COLO668 (cell line): Measurements from ENCODE around the gene WDR88.
A peak's percentile ranks its signal among the peaks of the same experiment; 100 is the strongest.
"Not testable (repeated sequence)": the region's sequence is repeated elsewhere in the genome, so short reads cannot be mapped to it uniquely, and the experiment has no call there.

Experiments used
- DNase-seq: peaks from one replicate; lab custom pipeline; 2025; ENCODE audit not compliant: unreplicated experiment; lab: John Stamatoyannopoulos, UW

The WDR88 gene

DNA sequence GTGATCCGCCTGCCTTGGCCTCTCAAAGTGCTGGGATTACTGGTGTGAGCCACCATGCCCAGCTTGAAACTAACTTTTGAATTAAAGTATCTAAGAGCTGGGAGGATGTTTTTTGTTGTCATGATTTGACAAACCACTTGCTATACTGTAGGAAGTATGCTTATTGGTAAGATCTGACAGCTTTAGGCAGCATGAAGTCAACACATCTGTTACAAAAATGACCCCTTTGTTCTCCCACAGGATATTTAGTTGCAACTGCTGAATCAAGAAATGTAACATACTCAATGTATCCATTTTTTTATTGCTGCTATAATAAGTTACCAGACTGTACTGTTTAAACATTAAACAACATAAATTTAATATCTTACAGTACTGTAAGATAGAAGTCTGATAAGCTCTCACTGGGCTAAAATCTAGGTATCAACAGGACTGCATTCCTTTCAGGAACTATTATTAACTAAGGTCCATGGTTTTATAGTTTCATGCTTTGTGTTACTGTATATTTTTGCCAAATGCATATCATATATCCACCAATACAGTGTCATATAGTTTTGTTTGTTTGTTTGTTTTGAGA lies 39.4 kb downstream of the WDR88 start:
- DNase-seq, result no peak

DNA sequence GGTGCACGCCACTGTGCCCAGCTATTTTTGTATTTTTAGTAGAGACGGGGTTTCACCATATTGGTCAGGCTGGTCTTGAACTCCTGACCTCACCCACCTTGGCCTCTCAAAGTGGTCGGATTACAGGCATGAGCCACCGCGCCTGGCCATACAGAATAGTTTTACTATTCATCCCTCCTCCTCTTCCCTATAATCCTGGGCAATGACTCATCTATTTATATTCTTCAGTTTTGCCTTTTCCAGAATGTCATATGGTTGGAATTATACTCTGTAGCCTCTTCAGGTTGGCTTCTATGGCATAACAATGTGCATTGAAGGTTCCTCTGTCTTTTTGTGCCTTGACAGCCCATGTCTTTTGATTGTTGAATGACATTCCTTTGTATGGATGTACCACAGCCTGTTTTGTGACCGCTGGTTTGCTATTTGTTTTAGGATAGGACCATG lies 40.0 kb downstream of the WDR88 start:
- DNase-seq, result no peak

DNA sequence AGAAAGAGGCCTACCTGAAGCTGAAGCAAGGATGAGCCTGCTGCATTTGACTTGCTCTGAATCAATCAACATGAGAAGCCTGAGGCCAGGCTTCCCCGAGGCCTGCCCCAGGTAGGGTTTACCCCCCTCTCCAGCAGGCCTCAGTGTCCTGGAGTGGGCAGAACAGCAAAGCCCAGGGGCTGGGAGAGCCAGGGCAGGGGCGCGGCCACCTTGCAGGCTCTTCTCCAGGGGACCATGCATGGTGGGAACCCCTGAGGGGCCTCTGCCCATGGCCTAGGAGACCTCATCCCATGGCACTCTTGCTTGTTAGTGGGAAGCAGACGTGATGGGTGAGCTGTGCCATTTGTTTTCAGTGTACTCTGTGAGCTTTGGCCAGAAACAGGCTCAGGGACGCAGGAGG lies 42.3 kb downstream of the WDR88 start:
- DNase-seq, result no peak

DNA sequence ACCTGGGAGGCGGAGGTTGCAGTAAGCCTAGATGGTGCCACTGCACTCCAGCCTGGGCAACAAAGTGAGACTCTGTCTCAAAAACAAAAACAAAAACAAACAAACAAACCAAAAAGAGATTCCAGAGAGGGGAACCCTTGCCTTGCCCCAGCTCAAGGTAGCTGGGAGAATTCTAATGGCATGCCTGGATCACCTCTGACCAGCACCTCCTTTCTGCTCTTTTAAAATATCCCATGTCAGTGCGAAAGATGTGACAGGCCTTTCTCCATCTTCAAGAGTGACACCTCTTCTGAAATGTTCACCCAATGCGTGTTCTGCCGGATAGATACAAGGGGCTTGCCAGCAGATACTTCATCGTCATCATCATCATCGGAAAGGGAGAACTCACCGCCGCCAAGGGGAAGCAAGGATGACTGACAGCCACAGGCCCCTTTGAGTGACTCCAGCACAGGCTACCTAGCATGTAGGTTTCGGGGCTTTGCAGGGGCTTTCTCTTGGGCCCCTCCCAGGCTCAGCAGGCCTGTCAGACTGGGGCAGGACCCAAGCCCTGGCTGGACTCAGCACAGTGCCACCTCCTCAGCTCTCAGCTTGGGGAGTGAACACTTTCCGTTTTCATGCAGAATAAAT lies 43.4 kb downstream of the WDR88 start:
- DNase-seq, result no peak

DNA sequence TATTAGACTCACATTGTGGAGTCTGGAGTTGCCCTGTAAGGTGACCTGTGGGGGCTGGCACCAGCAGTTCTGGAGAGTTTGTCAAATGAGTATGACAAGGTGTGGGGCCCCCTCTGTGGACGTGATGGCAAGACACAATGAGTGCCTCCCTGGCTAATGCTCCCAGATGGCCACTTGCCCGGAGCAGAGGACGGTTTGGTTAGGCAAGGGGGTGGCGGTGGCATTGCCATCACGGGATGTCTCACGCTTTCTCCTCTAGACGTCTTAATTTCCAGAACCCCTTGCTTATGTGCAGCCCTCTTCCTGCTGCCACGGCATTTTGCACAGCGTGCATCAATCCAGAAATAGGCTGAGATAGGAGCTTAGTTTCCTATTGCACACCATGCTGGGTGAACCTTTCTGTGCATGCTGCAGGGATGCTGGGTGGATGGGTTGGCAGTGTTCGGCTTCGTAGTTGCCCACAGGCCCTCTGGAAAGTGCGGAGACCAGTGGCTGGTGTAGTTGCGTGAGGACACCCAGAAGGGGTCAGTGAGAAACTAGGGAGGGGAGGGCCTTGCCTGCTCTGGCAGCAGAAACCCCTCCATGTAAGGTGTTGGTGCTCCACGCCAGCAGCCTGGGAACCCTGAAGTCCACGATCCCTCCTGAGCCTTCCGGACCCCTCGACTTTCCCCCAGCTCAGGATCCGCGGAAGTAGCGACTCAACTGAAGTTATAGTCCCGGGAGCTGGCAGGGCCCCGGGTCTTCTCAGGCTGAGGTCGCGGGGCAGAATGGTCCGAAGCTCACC lies 44.2 kb downstream of the WDR88 start:
- peak; percentile 41 for DNase-seq

DNA sequence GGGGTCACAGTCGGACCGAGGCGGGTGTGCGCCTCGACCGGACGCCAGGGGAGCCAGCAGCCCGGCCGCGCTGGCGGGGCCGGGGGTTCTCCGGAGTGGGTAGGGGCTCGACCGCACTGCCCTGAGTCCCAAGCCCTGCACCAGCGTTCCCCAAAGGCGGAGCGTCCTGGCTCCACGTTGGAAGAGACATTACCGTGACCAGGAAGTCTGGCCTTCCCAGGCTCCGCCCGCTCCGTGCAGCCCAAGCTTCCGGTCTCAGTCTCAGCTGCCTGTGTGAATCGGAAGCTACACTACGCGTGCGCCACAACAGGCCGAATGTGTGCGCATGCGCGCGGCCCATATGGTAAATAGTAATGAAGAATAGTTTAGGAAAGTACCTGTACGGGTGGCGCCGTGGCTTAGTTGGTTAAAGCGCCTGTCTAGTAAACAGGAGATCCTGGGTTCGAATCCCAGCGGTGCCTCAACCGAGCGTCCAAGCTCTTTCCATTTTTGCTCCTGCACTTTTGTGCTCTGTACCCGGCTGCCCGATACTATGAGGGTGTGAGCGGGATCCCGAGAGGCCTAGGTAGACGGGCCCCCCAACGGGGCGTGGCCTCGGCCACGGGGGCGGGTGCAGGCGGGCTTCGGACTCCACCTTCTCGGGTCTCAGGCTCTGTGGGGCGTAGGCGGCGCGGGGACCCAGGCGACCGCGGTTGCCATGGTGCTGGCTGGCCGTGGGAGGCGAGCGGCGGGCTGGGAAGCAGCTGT lies 44.9 kb downstream of the WDR88 start:
- DNase-seq, result peak; percentile 98

DNA sequence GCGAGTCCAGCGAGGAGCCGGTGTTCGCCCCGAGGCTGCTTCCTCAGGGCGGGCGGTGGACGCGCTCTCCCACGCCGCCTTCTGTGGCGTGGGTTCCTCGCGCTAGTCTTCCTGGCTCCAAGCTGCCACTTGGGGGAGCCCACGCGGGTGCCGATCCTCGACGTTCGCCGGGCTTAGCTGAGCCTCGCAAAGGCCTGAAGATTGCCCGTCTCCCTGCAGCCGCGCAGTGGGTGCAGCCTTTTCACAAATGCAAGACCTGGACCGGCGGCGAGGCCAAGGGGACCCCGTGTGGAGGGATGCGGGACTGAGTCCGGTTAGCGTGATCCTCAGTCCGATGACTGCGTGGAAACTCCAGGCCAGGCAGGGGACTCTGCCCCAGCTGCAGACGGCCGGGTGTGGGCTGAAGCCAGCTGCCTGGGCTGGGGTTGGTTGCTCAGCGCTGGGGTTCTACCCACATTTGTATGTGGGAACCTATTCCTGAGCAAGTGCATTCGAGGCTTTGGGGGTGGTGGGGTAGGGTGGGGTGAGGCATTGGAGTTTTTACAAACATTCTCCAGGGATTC lies 45.6 kb downstream of the WDR88 start:
- peak; percentile 85 for DNase-seq

DNA sequence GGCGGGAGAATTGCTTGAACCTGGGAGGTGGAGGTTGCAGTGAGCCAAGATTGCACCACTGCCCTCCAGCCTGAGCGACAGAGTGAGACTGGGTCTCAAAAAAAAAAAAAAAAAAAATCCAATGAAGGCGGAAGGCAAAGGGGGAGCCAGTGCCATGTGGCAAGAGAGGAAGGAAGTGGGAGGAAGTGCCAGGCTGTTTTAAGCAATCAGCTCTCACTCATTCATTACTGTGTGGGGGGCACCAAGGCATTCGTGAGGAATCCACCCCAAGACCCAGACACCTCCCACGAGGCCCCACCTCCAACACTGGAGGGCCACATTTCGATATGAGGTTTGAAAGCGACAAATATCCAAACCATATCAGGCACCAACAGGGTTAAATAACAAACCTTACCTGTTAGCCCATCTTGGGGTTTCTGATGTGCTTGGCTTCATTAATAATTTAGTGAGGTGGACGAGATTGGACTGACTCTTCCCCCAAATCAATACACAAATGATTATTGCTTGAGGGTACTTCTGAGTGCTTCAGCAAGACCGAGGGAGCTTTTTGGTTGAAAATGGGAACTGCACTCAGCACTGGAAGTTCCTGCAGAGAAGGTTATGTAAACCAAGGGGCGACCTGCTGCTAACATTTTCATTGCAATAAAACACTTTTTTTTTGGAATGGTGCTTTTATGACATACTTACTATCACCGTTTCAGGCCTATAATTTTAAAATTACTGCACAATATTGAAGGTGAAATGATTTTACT lies 54.7 kb downstream of the WDR88 start:
- DNase-seq, result no peak

DNA sequence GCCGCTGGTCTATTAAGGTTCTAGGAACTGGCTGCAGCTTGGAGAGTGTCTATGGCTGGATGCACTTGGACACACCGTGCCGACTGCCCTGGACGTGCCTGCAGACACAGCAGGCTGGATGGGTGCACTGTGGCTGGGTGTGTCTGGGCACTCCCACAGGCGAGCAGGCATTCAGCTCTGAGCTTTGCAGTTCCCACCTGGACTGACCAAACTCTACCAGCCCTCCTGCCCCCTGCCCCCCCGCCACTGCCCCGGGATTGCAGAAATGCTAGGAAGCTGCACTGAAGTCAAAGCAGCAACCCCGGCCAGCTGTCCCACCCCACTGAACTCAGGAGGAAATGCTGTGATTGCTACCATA lies 55.2 kb downstream of the WDR88 start:
- DNase-seq, result no peak

DNA sequence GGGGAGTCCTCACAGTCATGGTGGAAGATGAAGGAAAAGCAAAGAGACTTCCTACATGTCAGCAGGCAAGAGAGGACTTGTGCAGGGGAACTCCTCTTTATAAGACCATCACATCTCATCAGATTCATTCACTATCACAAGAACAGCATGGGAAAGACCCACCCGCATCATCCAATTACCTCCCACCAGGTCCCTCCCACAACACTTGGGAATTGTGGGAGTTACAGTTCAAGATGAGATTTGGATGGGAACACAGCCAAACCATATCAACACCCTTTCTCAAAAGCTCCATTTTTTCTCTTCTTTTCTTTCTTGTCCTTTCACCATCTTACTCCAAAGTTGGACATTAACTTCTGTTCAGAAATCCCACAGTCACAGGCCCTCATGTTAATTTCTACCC lies 57.5 kb downstream of the WDR88 start:
- no peak for DNase-seq

DNA sequence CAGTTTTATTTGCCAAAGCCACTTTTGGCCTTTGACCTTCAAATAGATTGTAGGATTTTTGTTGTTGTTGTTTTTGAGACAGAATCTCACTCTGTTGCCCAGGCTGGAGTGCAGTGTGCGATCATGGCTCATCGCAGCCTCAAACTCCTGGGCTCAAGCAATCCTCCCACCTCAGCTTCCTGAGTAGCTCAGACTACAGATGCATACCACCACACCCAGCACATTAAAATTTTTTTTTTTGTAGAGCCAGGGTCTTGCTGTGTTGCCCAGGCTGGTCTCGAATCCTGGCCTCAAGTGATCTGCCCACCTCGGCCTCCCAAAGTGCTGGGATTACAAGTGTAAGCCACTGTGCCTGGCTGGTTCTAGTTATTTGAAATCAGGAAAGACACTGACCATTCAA lies 59.2 kb downstream of the WDR88 start:
- not testable (repeated sequence) for DNase-seq

DNA sequence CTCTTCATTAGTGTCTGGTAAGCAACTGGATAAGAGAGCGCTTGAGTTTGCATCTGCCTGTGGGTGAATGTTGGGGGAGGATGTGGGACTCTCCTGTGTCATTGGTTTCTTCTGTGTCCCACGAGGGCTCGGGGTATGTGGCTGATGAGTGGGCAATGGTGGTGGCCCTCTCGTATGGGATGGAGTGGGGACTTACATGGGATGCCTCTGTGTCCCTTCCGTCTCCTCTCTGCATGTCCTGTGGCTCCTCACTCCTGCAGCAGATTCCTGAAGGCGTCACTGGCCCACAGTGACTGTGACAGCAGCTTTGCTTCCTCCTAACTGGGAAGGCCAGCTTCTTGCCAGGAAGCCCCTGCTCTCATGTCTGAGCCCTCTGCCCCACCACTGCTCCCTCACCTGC lies 59.6 kb downstream of the WDR88 start:
- DNase-seq, result no peak

DNA sequence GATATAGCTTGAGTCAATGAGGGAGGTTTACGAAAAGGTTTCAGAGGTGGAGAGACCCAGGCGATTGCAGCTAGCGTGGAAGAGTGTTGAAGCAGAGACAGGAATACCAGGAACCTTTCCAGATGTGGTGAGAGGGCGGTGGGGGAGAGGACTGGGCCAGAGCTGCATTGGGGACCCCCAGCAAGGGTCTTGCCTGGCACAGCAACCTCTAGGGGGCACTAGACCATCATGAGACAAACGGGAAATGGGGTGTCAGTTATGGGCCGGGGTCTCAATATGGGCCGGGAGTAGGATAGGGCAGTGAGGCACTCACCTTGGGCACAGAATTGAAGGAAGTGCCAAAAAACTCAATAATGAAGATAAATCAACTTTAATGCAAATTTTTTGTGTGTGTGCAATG lies 60.1 kb downstream of the WDR88 start:
- DNase-seq, result no peak

DNA sequence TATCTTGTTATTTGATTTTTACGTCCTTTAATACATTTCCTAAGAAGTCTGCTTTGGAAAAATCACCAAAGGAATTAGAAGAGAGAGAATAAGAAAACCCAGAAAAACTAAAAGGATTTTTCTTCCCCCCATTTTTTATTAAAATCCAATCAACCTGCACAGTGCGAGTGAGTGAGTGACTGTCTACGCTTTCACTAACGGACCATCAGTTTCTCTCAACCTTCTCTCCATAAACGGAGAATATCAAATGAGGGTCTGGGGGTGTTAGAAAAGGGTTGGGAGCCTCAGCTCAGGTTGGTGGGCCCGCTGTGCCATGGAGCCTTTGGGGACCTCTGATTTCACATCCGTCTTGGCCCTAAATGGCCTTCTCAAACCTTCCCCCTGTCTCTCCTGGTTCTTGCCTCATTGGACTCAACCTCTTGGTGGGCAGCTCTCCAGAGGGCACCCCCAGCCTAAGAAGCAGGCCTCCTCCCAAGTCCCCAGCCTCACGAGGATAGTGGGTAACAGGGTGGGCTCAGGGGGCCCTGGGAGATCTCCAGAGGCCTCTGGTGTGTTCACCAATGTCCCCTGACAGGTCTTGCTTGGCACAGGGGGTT lies 61.5 kb downstream of the WDR88 start:
- no peak for DNase-seq

DNA sequence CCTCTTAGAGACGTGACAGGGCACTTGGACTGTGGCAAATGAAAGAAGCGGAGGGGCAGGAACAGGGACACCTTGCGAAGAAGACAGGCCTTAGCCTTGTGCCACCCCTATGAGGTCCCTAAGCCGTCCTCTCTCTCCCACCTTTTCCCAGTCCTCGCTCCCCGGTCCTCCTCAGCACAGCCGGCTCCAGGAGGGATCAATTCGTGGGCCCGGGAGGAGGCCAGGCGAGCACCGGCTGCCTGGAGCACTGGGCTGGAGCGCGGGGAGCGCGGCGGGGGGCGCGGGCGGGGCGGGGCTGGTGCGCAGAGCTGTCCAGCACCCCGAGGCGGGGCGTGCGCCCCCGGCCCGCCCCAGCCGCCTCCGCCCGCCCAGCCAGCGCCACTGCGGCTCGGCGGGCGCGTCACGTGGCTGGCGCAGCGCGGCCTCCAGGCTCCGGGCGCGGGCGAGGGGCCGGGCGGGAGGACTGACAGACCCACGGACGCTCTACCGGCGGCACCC lies 62.0 kb downstream of the WDR88 start, which contains the start of gene LRP3:
TSS of gene LRP3 (plus strand) at position 466 of the 498 bp plus-strand sequence. CDS start 456 bp downstream, outside the sequence.
- peak; percentile 4 for DNase-seq

DNA sequence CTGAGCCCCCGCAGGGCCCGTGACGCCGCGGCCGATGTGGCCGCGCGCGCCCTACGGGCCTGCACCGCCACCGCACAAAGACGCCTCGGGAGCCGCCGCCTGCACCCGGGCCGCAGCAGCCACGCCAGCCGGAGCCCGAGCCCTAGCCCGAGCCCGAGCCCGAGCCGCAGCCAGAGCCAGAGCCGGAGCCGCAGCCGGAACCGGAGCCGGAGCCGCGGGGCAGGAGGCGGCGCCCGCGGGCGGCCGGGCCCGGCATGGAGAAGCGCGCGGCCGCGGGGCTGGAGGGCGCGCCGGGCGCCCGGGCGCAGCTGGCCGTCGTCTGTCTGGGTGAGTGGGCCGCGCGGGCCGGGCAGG lies 62.6 kb downstream of the WDR88 start:
- DNase-seq, result peak; percentile 4

DNA sequence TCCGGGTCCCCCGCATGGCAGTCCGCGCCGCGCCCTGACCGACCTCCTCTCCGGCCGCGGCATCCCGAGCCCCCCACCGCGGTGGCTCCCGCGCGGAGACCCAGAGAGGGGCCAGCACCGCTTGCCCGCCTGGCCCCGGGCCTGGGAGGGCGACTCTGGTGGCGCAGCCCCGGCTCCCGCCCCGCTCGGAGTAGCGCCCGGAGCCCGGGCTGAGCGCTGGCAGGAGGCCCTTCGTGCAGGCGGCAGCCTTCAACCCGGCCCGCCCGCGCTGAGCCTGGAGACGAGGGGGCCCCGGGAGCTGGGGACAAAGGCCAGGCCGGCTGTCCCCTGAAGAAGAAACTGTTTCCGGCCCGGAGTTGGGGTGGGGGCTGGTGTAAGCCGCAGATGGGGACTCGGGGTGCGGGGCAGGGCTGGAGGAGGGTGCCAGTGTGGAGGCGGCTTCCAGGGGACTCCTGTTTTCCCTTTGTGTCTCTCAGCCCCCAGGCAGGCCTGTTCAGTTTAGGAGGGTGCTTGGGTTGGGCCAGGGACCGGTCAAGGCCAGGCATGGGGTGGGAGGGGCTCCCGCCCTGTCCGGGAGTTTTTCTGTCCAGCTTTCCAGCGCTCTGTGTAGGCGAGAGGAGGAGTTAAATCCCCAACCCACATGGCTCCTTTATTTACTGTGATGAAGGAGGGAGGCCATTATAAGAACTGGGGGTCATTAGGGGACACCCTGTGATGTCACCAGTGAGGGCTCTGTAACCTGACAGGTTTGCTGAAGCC lies 63.2 kb downstream of the WDR88 start:
- no peak for DNase-seq

DNA sequence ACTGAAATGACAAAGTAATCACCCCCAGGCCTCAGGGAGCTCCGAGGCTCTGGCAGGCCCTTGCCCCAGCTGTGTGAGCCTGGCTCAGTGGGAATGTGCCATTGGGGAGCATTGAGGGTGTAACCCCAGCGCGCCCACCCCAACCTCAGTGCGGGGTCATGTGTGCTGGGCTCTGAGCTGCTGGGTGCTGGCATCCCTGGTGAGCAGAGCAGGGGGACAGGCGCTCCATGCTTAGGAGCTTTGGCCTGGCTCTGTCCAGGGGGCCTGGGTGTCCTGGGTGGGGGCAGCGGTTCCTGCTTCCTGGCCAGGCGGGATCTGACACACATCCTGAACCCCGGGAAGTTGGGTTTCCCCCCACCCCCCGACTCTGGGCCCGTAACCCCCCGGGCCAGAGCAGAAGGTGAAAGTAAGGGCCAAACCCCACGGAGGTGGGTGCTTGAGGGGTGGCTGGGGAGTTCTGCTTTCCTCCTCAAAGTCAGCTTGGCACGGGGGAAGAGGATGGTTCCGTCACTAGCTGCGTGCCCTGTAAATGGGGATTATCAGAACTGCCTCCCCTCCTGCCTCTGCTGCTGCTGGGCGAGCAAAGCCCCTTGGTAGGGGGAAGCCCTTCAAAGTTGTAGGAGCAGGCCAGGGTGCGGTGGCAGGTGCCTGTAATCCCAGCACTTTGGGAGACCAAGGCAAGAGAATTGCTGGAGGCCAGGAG lies 63.9 kb downstream of the WDR88 start:
- no peak for DNase-seq
